Heart left ventricle (tissue), 13 donors: ENCODE results near the gene HERC2.

ENCODE experiments used
- CTCF ChIP-seq, 12 donors: fragments of 200-600 bp; sonication (generic) in 4 of 12; IDR thresholded peaks; one replicate each; pipeline versions ENCODE4 v1.5.0 to v1.8.0; 2018 to 2022; ENCODE audit warnings: antibody characterized with exemption in 12 of 12, mild to moderate bottlenecking in 5 of 12
- POLR2A ChIP-seq, 2 donors: fragments of 450-650 bp; IDR thresholded peaks; one replicate each; pipeline ENCODE4 v1.6.1; 2017; ENCODE audit warnings: antibody characterized with exemption in 2 of 2, mild to moderate bottlenecking in 2 of 2, moderate library complexity in 2 of 2
- donor health status: ischemic (EF 13 %, LVEDD 7.1; RV severe dilation, severe dysfunction).
- donor health status: DM: no; HTN: yes; CAD: no.
- donor health status: DM: no; HTN: no; CAD: no.
- donor health status: ischemic (EF 25% LVEDD 6.9; RV normal size, moderate dysfunction).
- donor health status: ischemic (EF 25% LVEDD 5.7; RV mildly dilated, moderate dysfunction).
- donor health status: ischemic (EF 35%, LVEDD 5.7; RV mildly dilated, moderate dysfunction).
- donor health status: nonischemic (EF 11% LVEDD 7.7; RV severe dilation, severe dysfunction).
- donor health status: DM: yes; HTN: yes; CAD: no.
- donor health status: PGD.
- donor health status: ischemic (EF 29% LVEDD 5.4; RV normal size, mild dysfunction).
- donor health status: nonischemic (EF 23%, LVEDD 6.1; RV moderate dilation, normal function).

- TF ChIP-seq POLR2A (IDR thresholded peaks at IDR 0.05) (no peak), CTCF (IDR thresholded peaks at IDR 0.05) (no peak)
Observed at GRCh38 chr15:28127036-28127435, 194.9 kb downstream of the HERC2 start.
